ENCODE results near the gene RAB4A.

The RAB4A gene

DNA sequence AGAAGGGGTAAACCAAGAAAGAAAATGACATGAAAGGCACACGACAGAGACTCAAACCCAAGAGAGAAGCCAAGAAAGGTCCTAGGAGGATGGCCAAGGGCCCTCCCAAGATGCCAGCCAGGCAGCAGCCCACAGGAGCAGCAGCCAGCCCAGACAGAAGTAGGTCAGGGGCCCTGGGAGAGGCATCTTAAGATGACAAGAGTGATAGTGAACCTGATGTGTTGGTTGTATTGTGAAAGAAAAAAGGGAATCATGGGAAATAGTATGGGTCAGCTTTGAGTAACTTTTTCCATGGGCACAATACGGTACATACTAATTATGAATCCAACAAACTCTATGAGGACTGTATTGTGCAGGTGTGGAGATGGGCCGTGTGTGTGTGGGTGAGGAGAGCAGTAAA is 68.6 kb downstream of the RAB4A start:
- Histone ChIP-seq H3K4me2 (ENCODE audit: low read length) (no peak overlapping the region), H3K27me3 (ENCODE audit: control insufficient read depth, insufficient read depth, low read length) (no peaks in the 10 kb centered on the region), H3K79me2 (peaks cover 3% of the 10 kb centered on the region), H3K27ac (no peak overlapping the region), H3K9me3 (ENCODE audit: control insufficient read depth, low read length) (no peaks in the 10 kb centered on the region), H3K4me3 (ENCODE audit: low read depth, low read length) (no peak overlapping the region), H3K9ac (no peak overlapping the region), H3K4me1 (no peaks in the 10 kb centered on the region), H3K36me3 (ENCODE audit: control insufficient read depth, insufficient read depth, low read length) (no peaks in the 10 kb centered on the region), H2AFZ (no peak overlapping the region)
- TF ChIP-seq, protein P1, sequence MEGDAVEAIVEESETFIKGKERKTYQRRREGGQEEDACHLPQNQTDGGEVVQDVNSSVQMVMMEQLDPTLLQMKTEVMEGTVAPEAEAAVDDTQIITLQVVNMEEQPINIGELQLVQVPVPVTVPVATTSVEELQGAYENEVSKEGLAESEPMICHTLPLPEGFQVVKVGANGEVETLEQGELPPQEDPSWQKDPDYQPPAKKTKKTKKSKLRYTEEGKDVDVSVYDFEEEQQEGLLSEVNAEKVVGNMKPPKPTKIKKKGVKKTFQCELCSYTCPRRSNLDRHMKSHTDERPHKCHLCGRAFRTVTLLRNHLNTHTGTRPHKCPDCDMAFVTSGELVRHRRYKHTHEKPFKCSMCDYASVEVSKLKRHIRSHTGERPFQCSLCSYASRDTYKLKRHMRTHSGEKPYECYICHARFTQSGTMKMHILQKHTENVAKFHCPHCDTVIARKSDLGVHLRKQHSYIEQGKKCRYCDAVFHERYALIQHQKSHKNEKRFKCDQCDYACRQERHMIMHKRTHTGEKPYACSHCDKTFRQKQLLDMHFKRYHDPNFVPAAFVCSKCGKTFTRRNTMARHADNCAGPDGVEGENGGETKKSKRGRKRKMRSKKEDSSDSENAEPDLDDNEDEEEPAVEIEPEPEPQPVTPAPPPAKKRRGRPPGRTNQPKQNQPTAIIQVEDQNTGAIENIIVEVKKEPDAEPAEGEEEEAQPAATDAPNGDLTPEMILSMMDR (IDR thresholded peaks at IDR 0.05) = no peak

- Histone ChIP-seq H3K27ac (no peak overlapping the region), H3K4me3 (ENCODE audit: low read depth, low read length) (no peak overlapping the region), H3K27me3 (ENCODE audit: control insufficient read depth, insufficient read depth, low read length) (no peaks in the 10 kb centered on the region), H3K9me3 (ENCODE audit: control insufficient read depth, low read length) (no peaks in the 10 kb centered on the region), H2AFZ (no peak overlapping the region), H3K4me1 (no peaks in the 10 kb centered on the region), H3K79me2 (no peaks in the 10 kb centered on the region), H3K4me2 (ENCODE audit: low read length) (no peak overlapping the region), H3K36me3 (ENCODE audit: control insufficient read depth, insufficient read depth, low read length) (no peaks in the 10 kb centered on the region), H3K9ac (no peak overlapping the region)
- TF ChIP-seq, protein P1 (IDR thresholded peaks at IDR 0.05) = no peak
Observed at GRCh38 chr1:229340496-229340895, 69.6 kb downstream of the RAB4A start.

GRCh38 chr1:229341774-229342655 is 71.1 kb downstream of the RAB4A start:
- TF ChIP-seq, protein P1 (IDR thresholded peaks at IDR 0.05) = no peak
- H3K9ac ChIP-seq = no peak overlapping the region
- H3K79me2 ChIP-seq = no peaks in the 10 kb centered on the region

GRCh38 chr1:229342656-229343569 is 72.0 kb downstream of the RAB4A start, which contains the start of gene CCSAP:
CCSAP (minus strand) TSS chr1:229343047; CDS start chr1:229342465, 582 bp downstream.
- Histone ChIP-seq H3K4me3 (ENCODE audit: low read depth, low read length) (peak within 1 kb of the TSS; percentile 79), H3K36me3 (ENCODE audit: control insufficient read depth, insufficient read depth, low read length) (no peaks in the 10 kb centered on the region), H2AFZ (peak within 1 kb of the TSS; percentile 86), H3K4me1 (no peaks in the 10 kb centered on the region), H3K27ac (peak within 1 kb of the TSS; percentile 65), H3K9me3 (ENCODE audit: control insufficient read depth, low read length) (no peaks in the 10 kb centered on the region), H3K79me2 (no peaks in the 10 kb centered on the region), H3K27me3 (ENCODE audit: control insufficient read depth, insufficient read depth, low read length) (no peaks in the 10 kb centered on the region), H3K9ac (no peak within 1 kb of the TSS), H3K4me2 (ENCODE audit: low read length) (peak within 1 kb of the TSS; percentile 92)
- TF ChIP-seq, protein P1 (IDR thresholded peaks at IDR 0.05) = no peak

More at GRCh38 chr1:229341774-229342655, 71.1 kb downstream of the RAB4A start:
- no peaks in the 10 kb centered on the region for H3K27me3 ChIP-seq (ENCODE audit: control insufficient read depth, insufficient read depth, low read length)
- peak overlapping the region; percentile 83 for H3K4me2 ChIP-seq (ENCODE audit: low read length)
- no peaks in the 10 kb centered on the region for H3K36me3 ChIP-seq (ENCODE audit: control insufficient read depth, insufficient read depth, low read length)
- H3K4me3 ChIP-seq (ENCODE audit: low read depth, low read length) = peak overlapping the region; percentile 79
- no peak overlapping the region for H3K27ac ChIP-seq
- no peaks in the 10 kb centered on the region for H3K4me1 ChIP-seq
- peak overlapping the region; percentile 70 for H2AFZ ChIP-seq
- H3K9me3 ChIP-seq (ENCODE audit: control insufficient read depth, low read length) = no peaks in the 10 kb centered on the region
